Upper lobe of left lung (tissue), 4 donors: ENCODE measurements around the gene MTMR8.

ENCODE experiments used
- CTCF ChIP-seq, 6 experiments: fragments of 450-650 bp in 4 of 6; fragments of 200-600 bp in 2 of 6; sonication (generic) in 2 of 6; IDR thresholded peaks; one replicate each; pipeline ENCODE4 v1.5.1; 2016 to 2019; ENCODE audit warnings: antibody characterized with exemption in 6 of 6
- EP300 ChIP-seq, 4 donors: sonication (generic); formaldehyde crosslinking; IDR thresholded peaks; one replicate each; pipeline ENCODE4 v1.5.1; 2017; ENCODE audit warnings: antibody characterized with exemption in 4 of 4, control low read depth in 2 of 4
- POLR2A ChIP-seq, 4 donors: fragments of 450-650 bp; IDR thresholded peaks; one replicate each; pipeline ENCODE4 v1.5.1; 2016 to 2017; ENCODE audit warnings: antibody characterized with exemption in 4 of 4, mild to moderate bottlenecking in 2 of 4
- POLR2AphosphoS5 ChIP-seq, 2 donors: sonication (generic); formaldehyde crosslinking; IDR thresholded peaks; one replicate each; pipeline ENCODE4 v1.5.1; 2017; ENCODE audit warnings: antibody characterized with exemption in 2 of 2

GRCh38 chrX:64350521-64350920, 44.7 kb downstream of the MTMR8 start:
- TF ChIP-seq EP300 (IDR thresholded peaks at IDR 0.05), result no peak
- no peak for TF ChIP-seq CTCF (IDR thresholded peaks at IDR 0.05)
- no peak for TF ChIP-seq POLR2A (IDR thresholded peaks at IDR 0.05)
- no peak for TF ChIP-seq POLR2AphosphoS5 (IDR thresholded peaks at IDR 0.05)
